GM18519 (cell line): ENCODE results near the gene TNKS2.
"Not testable (repeated sequence)": the region's sequence is repeated elsewhere in the genome, so short reads cannot be mapped to it uniquely, and the experiment has no call there.

Source experiments
- ATAC-seq: cut with Tn5 transposase; IDR thresholded peaks from one replicate; pipeline ENCODE4 v1.9.1; 2021; ENCODE audit warnings: mild to moderate bottlenecking, moderate library complexity; ENCODE audit not compliant: unreplicated experiment, low FRiP score

TNKS2 gene

DNA sequence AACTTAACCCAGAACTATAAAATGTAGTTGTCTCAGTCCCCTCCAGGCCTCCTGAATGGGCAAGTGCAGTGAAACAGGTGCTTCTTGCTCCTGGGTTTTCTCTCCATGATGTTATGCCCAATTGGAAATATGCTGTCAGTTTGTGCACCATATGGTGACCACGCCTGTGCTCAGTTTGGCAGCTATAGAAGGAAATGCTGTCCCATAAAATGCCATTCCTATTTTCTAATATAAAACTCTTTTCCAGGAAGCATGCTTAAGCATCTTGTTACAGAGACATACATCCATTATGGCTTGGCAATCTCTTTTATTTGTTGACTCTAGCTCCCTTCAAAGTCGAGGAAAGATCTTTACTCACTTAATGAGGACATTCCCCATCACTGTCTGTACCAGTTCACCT, 65.9 kb downstream of the TNKS2 start:
- no peak for ATAC-seq

DNA sequence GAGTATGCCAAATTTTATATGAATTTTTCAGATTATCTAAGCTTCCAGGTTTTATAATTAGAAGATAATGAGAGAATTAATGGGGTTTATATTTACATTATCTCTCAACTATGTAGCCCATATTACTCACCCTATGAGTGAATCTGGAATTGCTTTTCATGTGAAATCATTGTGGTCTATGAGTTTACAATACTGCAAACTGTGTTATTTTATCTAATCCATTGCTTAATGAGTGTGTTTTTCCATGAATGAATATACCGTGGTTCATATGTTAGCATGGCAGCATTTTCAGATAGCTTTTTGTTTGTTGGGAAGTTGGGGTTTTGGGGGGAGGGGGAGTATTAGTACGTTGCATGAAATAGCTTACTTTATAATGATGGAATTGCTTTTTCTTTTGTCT, 66.5 kb downstream of the TNKS2 start:
- no peak for ATAC-seq

DNA sequence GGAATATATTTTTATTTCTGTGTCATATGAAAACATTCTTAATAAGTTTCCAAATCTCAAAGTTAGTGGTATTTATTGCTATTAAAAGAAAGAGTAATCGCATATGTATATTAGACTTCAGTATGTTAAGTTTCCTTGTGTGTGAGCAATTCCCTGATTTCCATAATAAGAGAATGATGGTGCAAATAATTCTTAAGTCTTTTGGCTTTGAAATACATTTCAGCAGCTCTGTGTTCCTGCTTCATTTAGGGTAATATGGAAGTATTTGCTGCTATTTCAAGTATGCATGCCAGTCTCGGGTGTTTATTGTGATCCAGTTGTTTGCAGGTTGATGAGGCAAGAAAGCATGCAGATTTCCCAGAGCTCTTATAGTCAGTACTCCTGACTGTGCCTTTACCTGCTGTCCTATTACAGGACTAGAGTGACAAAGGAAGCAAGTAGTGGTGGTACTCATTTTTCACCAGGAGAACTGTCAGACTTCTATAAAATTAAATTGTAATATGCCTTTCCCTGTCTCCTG, 67.4 kb downstream of the TNKS2 start:
- no peak for ATAC-seq

DNA sequence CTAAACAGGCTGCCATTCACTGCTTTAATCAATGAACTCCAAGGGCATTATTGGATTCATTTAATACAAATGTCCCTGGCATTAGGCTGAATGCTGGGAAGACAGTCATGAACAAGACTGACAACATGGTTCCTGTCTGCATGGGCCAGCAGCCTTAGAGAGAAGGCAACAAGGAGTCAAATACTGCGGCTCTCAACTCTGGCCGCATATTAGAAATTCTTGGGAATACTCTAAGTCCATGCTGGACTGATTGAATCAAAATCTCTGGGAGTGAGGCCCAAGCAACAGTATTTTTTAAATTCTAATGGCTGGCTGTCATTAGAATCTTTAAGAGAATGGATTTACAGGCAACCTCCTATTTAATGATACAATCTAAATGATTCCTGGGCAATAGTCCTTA, 76.9 kb downstream of the TNKS2 start:
- ATAC-seq: no peak

DNA sequence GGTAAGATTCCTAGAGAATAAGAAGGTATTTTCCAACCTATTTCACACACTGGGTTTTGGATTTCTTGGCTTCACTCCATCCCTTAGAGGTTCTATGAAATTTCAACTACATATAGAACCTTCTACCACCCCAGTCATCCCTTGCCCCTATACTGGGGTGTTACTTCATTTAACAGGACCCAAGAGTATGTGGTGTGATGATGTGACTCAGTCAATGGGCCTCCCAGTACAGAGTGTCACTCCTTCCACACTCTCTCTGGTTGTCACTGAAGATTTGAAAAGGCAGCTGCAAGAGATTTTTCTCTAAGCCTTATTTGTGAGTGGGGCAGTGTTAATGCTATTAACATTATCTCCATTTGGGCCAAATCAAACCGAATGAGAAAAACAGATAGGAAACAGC, 77.6 kb downstream of the TNKS2 start:
- no peak for ATAC-seq

DNA sequence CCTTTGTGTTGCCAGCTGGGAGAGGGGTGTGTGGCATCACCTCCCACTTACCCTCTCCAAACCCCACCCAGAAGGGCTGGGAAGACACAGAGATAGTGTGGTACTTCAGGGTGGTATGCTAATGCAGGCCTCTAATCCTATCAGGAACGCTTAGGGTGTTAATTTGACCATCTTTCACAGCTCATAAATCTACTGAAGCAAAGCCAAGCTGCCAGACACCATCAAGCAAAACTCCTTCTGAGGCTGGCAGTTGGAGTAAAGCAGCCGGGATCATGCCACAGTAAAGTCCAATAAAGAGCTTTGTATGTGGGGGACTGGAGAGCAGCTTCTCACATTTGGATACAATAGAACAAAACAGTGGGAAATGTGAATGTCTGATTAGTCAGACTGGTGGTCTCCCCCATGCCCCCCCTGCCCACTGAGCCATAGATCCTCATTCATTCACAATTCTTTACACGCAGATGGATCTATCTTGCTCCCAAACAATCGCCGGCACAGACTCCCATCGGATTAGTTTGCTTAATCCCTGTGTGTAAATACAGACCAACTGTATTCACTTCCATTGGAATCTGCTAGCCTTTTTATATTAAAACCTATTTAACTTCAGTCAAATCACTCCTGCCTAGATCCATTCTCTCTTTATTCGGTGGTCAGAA, 81.4 kb downstream of the TNKS2 start:
- no peak for ATAC-seq

DNA sequence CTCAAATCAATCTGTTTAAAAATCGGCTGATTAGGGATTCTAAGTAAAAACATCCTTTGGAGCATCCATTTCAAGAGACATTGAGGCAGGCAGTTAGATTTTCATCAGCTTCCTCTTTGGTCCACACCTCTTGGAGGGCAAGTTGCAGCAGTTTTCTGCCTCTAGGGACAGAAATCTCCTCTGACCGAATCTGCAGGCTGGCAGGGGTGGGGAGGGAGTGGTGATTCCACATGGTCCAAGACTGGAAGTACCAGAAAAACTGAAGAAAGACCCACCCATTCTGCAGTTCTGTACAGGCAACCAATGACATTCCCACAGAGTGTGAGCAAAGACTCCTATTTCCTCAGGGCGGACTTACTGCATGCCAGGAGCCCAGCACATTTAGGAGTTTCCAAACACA, 82.1 kb downstream of the TNKS2 start:
- ATAC-seq: no peak

DNA sequence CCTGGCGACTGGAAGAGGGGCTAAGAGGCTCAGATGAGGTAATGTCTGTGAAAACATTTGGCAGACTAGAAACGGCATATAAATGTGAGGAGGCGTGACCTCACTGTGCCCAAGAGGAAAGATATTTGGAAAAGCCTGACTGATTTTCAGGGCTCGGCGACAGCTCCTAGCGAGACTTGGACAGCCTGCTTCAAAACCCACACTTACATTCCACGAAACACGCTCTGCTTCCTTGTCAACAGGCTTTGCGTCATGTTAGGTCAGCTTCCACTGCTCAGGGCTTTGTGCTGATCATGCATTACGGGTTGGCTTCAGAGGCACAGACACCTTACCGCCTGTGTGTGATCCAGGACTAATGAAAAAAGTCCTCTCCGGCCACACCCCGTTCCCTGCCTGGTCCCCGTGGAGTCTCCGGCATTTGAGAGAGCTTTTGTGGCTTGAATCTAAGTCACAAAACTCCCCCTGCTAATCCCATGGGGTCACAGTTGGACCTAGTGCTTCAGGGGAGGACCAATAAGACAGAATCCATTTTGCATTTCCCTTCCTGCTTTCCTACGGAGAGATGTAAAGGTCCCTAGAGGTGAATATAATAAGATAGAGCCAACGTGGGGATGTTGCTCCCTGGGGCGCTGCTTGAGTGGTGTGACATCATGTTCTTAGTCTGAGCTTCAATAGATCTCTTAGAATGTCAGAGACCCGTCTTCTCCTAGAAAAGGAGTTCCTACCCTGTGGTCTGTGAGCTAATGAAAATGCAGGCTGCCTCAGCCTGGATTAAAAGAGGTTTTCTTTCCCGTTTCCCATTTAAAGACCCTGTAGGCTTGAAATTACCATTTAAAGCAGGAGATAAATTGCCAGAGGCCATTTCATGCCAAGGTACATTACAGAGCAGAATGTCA, 85.6 kb downstream of the TNKS2 start:
- no peak for ATAC-seq

DNA sequence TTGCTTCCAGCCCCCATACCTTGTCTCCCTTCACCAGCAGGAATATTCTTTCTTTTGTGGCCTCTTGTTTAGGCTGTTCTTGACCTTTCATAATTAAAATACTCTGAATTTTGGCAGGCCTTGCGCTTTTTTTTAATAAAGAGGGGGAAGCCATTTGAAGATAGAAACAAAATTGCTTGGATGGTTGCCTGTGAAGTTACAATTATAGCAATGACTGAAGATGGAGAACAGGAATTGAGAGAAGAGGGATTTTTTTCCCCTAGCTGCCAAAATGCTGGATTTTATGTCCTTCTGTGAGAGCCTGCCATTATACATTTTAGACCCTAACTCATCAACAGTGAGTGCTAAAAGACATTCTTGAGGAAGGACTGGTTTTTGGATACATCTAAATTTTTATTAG, 86.3 kb downstream of the TNKS2 start:
- ATAC-seq: no peak

DNA sequence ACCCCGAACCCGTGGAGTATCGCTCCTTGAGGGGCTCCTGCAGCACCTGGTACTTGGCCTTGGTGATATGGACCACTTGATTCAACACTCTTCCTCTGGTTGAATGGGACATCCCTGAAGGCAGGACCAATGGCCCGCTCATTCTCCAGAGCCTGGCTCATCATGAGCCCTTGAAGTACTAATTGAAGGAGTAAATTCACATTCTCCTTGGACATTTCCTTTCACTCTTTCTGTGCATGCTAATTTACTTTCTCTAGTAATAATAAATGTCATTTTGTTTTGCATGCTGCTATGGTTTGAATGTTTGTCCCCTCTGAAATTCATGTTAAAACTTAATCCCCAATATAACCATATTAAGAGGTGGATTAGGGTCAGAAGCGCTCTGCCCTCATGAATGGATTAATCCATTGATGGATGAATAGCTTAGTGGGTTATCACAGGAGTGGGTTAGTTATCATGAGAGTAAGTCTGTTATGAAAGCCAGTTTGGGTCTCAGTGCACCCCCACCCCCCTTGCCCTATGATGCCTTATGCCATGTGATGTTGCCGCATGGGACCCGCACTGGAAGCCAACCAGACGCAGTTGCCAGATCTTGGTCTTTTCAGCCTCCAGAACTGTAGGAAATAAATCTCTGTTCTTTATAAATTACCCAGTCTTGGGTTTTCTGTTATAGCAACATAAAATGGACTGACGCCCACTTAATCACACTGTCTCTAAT, 87.3 kb downstream of the TNKS2 start:
- no peak for ATAC-seq

DNA sequence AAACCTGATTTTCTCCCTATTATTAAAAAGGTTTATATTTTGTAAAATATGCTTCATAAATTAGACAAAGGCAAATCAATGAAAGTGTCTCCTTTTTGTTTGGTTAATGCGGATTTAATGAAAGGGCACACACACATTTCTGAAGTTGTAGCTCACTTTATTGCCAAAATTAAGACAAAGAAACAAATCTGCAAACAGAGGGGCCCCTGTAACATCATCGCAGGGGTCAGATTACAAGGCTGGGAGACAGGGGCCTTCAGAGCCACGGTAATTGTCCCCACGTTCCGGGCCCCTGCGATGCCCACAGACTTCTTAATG, 88.7 kb downstream of the TNKS2 start:
- no peak for ATAC-seq

DNA sequence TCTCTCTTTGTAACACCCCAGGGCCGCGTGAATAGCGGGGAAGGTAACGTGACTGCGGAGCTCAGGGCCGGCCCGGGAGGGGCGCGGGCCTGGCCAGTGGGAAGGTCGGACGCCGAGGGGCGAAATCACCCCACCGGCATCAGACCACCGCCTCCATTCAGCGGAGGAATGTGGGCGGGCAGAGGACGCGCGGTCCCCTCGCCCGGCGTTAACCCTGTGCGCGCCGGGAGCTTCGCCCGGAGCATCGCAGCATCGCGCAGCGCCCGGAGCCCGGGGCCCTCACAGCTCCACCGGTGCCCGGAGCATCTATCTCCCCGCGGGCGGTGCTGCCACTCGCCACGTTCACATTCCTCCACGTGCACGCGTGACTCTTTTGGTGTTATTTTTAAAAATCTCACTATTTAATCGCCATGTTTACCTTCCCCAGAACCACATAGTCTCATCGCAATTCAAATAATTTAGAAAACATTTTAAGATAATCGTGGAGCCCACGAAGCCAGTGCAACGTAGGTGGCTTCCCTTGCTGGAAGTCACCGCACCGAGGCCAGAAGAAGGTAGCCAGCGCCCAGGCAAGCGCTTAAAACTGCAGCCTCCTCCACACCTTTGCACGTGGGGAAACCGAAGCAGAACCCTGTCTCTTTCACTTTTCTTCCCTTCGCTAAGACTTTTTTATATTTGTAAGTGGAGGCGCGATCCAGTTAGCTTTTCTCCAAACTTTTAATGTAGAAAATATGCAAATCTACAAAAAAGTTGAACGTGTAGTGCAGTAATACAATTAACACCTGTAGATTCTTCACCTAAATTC, 89.2 kb downstream of the TNKS2 start:
- ATAC-seq: no peak

DNA sequence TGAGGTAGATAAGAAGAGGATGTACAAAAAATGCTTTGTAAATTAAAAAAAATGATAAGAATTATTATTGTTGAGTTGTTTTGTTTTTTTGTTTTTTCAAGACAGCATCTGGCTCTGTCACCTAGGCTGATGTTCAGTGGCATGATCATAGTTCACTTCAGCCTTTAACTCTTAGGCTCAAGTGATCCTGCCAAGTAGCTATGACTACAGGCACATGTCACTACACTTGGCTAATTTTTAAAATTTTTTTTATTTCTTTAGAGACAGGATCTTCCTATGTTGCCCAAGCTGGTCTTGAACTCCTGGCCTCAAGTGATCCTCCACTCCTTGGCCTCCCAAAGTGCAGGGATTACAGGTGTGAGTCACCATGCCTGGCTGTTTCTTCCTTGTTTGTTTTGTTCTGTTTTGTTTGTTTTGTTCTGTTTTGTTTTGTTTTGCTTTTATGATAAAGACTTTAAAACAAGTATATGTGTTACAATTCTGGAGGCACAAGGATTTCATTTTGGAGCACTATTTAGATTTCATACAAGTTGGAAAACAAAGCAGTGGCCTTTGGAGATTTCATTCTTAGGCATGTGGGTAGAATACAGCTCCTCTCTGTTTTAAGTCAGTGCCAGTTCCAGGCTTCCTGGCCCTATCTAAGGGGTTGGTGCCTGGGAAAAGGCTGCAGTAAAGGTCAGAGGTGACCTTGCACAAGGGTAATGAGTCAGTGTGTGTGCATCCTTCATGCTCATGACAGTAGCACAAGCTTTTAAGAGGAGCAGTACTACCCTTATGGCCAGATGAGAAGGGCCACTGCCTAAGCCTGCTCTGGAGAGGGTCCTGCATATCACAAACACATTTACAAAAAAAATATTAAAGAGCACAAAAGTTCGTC, 93.1 kb downstream of the TNKS2 start:
- no peak for ATAC-seq

DNA sequence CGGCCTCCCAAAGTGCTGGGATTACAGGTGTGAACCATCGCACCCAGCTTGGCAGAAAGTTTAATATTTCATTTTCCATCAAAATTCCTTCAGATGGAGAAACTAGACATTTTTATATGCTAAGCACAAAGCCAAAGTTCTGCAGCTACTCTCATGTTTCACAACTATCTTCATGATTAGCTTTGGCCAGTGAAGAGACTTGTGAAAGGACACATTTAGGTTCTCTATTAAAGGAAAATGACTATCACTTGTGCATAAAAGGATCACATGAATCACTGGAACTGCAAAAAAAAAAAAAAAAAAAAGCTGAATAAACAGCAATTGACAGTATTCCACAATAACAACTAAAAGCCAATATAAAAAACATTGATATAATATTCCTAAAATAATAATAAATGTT, 94.8 kb downstream of the TNKS2 start:
- ATAC-seq: no peak

DNA sequence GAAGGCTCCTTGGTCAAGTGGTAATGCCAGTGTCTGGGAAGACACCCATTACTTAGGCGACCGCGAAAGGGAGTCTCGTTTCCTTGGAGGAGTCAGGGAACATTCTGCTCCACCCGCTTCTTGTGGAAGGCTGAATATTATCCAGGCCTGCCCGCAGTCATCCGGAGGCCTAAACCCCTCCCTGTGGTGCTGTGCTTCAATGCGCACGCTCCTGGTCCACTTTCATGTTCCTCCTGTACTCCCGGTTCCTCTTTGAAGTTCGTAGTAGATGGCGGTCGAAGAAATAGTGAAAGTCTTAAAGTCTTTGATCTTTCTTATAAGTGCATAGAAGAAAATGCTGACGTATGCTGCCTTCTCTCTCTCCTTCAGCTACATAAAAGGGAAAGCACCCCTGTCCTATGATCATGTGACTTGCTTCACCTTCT, 96.0 kb downstream of the TNKS2 start:
- not testable (repeated sequence) for ATAC-seq

DNA sequence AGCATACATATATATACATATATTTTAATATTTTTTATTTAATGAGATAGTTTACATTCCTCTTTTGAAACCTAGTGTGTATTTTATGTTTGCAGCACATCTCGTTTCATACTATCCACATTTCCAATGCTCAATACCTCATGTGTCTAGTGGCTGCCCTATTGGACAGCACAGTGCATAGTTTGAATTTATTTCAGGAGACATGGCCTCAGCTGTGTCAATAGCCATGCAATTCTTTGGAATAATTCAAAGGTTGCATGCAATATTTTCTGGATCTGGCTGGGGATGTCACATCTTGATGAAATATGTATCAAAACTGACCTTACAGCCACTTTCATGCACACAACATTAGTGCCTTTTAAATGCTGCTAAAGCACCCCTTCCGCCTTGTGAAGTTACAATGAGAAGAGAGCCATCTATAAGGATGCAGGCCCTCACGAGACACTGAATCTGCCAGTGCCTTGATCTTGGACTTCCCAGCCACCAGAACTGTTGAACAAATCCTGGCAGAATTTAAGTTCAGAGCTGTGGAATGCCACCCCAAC, 98.1 kb downstream of the TNKS2 start:
- ATAC-seq: no peak

DNA sequence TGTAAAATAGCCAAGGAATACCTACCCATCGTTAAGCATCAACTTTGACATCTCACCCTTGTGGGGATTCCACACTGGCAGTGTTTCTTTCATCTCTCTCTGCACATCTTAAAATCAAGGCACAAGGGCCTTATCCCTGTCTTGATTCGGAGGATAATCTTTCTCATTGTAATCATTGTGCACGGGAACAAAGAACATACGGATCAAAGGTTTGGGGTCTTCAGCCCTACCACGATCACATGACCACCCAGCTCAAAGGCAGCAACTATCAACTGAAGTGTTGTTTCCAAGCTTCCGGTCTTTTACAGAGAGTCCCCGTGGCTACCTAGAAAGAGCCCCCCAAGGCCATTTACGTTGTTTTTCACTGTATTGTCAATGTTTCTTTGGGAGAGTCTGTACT, 99.2 kb downstream of the TNKS2 start:
- no peak for ATAC-seq

DNA sequence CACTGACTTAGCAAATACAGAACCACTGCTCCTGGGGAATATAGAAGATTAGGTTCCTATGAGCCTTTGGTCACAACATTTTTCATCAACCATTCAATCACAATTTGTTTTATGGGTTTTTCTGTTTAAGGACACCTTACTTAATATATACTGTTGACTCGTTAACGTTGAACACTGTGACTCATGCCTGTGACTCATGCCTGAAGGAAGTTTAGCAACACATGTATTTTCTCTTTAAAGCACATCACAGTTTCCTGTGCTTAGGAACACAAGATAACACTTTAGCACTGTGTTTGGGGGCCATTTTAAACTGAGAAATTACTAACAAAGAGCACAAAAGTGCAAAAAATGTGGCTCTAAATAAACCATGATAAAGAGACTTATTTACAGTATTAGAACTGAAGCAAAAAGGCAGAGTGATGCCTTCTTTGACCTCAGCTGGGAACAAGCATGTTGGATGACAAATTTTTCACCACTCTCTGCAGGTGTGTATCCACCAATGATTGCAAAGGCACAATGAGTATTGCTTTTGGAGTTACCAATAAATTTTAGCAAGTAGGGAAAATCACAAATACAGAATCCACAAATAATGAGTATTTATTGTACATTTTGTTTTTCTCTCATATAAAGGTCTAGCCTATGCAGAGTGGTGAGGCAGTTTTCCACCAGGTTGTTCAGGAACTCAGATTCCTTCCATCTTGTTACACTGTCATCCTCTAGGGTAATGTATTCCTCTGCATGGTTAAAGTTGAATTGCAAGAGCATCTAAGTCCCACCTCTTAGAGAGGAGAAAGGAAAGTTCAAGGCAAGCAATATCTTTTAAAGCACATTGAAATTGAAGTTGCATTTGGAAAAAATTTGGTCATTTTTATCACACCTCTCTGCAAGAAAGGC, 103.8 kb downstream of the TNKS2 start:
- ATAC-seq: no peak
